ENCODE results near the gene IGFBP3. TPM values are rescaled to one million over a fixed set of nuclear protein-coding genes. Genes with fewer than 3 reads are reported as not detected.

Gene IGFBP3
- total RNA-seq, 1 donor from 2014 or later = 1,283 TPM

- Histone ChIP-seq H3K9me3 (ENCODE audit: insufficient read depth, low read depth, low read length) (no peaks in the 10 kb centered on the region), H4K20me1 (ENCODE audit: insufficient read depth, low read length) (no peaks in the 10 kb centered on the region), H3K79me2 (ENCODE audit: insufficient read depth, low read length) (no peaks in the 10 kb centered on the region), H3K36me3 (ENCODE audit: insufficient read depth, low read length) (no peaks in the 10 kb centered on the region), H3K4me2 (ENCODE audit: low read length) (no peak overlapping the region), H3K27ac (ENCODE audit: low read depth, low read length) (no peak overlapping the region), H3K27me3 (ENCODE audit: insufficient read depth, low read length) (no peaks in the 10 kb centered on the region), H2AFZ (ENCODE audit: low read depth, low read length) (no peak overlapping the region), H3K4me3 (ENCODE audit: insufficient read depth, low read depth, low read length) (no peak overlapping the region), H3K4me1 (ENCODE audit: insufficient read depth, low read length) (no peaks in the 10 kb centered on the region), H3K9ac (ENCODE audit: low read length) (no peak overlapping the region)
- Mint-ChIP-seq H3K27ac (ENCODE audit: unreplicated experiment) (no peak overlapping the region), H3K4me3 (ENCODE audit: unreplicated experiment) (no peak overlapping the region), H3K4me1 (ENCODE audit: low read depth, unreplicated experiment) (no peaks in the 10 kb centered on the region), H3K36me3 (ENCODE audit: low read depth, unreplicated experiment) (peaks cover 13% of the 10 kb centered on the region), H3K27me3 (ENCODE audit: low read depth, unreplicated experiment) (peaks cover 2% of the 10 kb centered on the region), H3K9me3 (ENCODE audit: unreplicated experiment) (peaks cover 3% of the 10 kb centered on the region)
- TF ChIP-seq EZH2 (IDR thresholded peaks at IDR 0.05; ENCODE audit: insufficient read depth, low read length) (no peak), CTCF (IDR thresholded peaks at IDR 0.05; ENCODE audit: insufficient read depth, low read depth, low read length) (no peak)
- FAIRE-seq = no peak
- DNase-seq (ENCODE audit: low read depth) = no peak
Measured at GRCh38 chr7:45909561-45909960, 11.5 kb downstream of the IGFBP3 start.

GRCh38 chr7:45902820-45903219 is 18.3 kb downstream of the IGFBP3 start:
- H3K4me1 ChIP-seq (ENCODE audit: insufficient read depth, low read length) = no peaks in the 10 kb centered on the region
- Mint-ChIP-seq H3K4me3 (ENCODE audit: unreplicated experiment) (no peak overlapping the region), H3K36me3 (ENCODE audit: low read depth, unreplicated experiment) (no peaks in the 10 kb centered on the region), H3K27ac (ENCODE audit: unreplicated experiment) (no peak overlapping the region), H3K9me3 (ENCODE audit: unreplicated experiment) (peaks cover 3% of the 10 kb centered on the region), H3K4me1 (ENCODE audit: low read depth, unreplicated experiment) (no peaks in the 10 kb centered on the region), H3K27me3 (ENCODE audit: low read depth, unreplicated experiment) (peaks cover 11% of the 10 kb centered on the region)
- H3K27me3 ChIP-seq (ENCODE audit: insufficient read depth, low read length) = no peaks in the 10 kb centered on the region
- no peaks in the 10 kb centered on the region for H4K20me1 ChIP-seq (ENCODE audit: insufficient read depth, low read length)
- no peak for DNase-seq (ENCODE audit: low read depth)
- no peak for TF ChIP-seq EZH2 (IDR thresholded peaks at IDR 0.05; ENCODE audit: insufficient read depth, low read length)
- no peak for TF ChIP-seq CTCF (IDR thresholded peaks at IDR 0.05; ENCODE audit: insufficient read depth, low read depth, low read length)
- no peaks in the 10 kb centered on the region for H3K79me2 ChIP-seq (ENCODE audit: insufficient read depth, low read length)
- no peaks in the 10 kb centered on the region for H3K9me3 ChIP-seq (ENCODE audit: insufficient read depth, low read depth, low read length)
- H3K9ac ChIP-seq (ENCODE audit: low read length) = no peak overlapping the region
- no peak overlapping the region for H2AFZ ChIP-seq (ENCODE audit: low read depth, low read length)
- no peak overlapping the region for H3K4me3 ChIP-seq (ENCODE audit: insufficient read depth, low read depth, low read length)
- no peak for FAIRE-seq
- no peaks in the 10 kb centered on the region for H3K36me3 ChIP-seq (ENCODE audit: insufficient read depth, low read length)
- H3K27ac ChIP-seq (ENCODE audit: low read depth, low read length) = no peak overlapping the region
- H3K4me2 ChIP-seq (ENCODE audit: low read length) = no peak overlapping the region

- FAIRE-seq = no peak
Measured at GRCh38 chr7:45901566-45901965, 19.5 kb downstream of the IGFBP3 start.

More at GRCh38 chr7:45901566-45901965, 19.5 kb downstream of the IGFBP3 start:
- peaks cover 11% of the 10 kb centered on the region for H3K27me3 Mint-ChIP-seq (ENCODE audit: low read depth, unreplicated experiment)
- Histone ChIP-seq H3K4me1 (ENCODE audit: insufficient read depth, low read length) (no peaks in the 10 kb centered on the region), H4K20me1 (ENCODE audit: insufficient read depth, low read length) (no peaks in the 10 kb centered on the region), H3K36me3 (ENCODE audit: insufficient read depth, low read length) (no peaks in the 10 kb centered on the region), H3K9me3 (ENCODE audit: insufficient read depth, low read depth, low read length) (no peaks in the 10 kb centered on the region), H2AFZ (ENCODE audit: low read depth, low read length) (no peak overlapping the region), H3K4me2 (ENCODE audit: low read length) (no peak overlapping the region), H3K4me3 (ENCODE audit: insufficient read depth, low read depth, low read length) (no peak overlapping the region), H3K27ac (ENCODE audit: low read depth, low read length) (no peak overlapping the region), H3K9ac (ENCODE audit: low read length) (no peak overlapping the region), H3K79me2 (ENCODE audit: insufficient read depth, low read length) (no peaks in the 10 kb centered on the region), H3K27me3 (ENCODE audit: insufficient read depth, low read length) (no peaks in the 10 kb centered on the region)
- no peaks in the 10 kb centered on the region for H3K36me3 Mint-ChIP-seq (ENCODE audit: low read depth, unreplicated experiment)
- no peak overlapping the region for H3K4me3 Mint-ChIP-seq (ENCODE audit: unreplicated experiment)
- DNase-seq (ENCODE audit: low read depth) = no peak
- H3K27ac Mint-ChIP-seq (ENCODE audit: unreplicated experiment) = no peak overlapping the region
- H3K9me3 Mint-ChIP-seq (ENCODE audit: unreplicated experiment) = peaks cover 3% of the 10 kb centered on the region
- peaks cover 3% of the 10 kb centered on the region for H3K4me1 Mint-ChIP-seq (ENCODE audit: low read depth, unreplicated experiment)
- no peak for TF ChIP-seq EZH2 (IDR thresholded peaks at IDR 0.05; ENCODE audit: insufficient read depth, low read length)
- no peak for TF ChIP-seq CTCF (IDR thresholded peaks at IDR 0.05; ENCODE audit: insufficient read depth, low read depth, low read length)
